ENCODE data around the gene UBE3C. TPM values are rescaled to one million over a fixed set of nuclear protein-coding genes. Genes with fewer than 3 reads are reported as not detected.
"Not testable (repeated sequence)": the region's sequence is repeated elsewhere in the genome, so short reads cannot be mapped to it uniquely, and the experiment has no call there.

The UBE3C gene
- total RNA-seq, 1 donor from 2014 or later = 55.5 TPM

GRCh38 chr7:157126921-157127320 lies 11.8 kb upstream of the UBE3C start:
- no peak for DNase-seq (ENCODE audit: low spot score)
- no peak for ATAC-seq
- intact Hi-C loops (cut with DNase I) = no loop called here

GRCh38 chr7:157129200-157129599 lies 9.5 kb upstream of the UBE3C start:
- intact Hi-C loops (cut with DNase I) = no loop called here
- ATAC-seq (no peak), DNase-seq (ENCODE audit: low spot score) (no peak)

GRCh38 chr7:157129907-157130460 lies 8.7 kb upstream of the UBE3C start:
- DNase-seq (ENCODE audit: low spot score) = no peak
- ATAC-seq = no peak
- intact Hi-C loops (cut with DNase I) = no loop called here

DNA sequence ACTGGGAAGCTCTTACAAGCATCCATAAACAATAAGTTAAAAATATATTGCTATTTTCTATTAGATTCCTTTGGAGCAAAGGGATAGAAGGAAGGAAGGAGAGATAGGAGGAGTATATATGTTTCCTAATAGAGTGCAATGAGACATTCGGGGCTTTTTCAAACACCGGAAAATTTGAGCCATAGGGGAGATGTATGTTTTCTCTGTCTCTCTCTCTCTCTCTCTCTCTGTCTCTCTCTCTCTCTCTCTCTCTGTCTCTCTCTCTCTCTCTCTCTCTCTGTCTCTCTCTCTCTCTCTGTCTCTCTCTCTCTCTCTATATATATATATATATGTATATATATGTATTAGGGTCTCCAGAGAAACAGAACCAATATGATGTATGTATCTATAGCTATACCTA lies 7.9 kb upstream of the UBE3C start:
- intact Hi-C loops (cut with DNase I); ATAC-seq; DNase-seq (ENCODE audit: low spot score): not testable (repeated sequence)

- no peak for ATAC-seq
- intact Hi-C loops (cut with DNase I) = no loop called here
- no peak for DNase-seq (ENCODE audit: low spot score)
Observed at GRCh38 chr7:157132796-157133195, 5.9 kb upstream of the UBE3C start.

GRCh38 chr7:157133304-157133703 lies 5.4 kb upstream of the UBE3C start:
- intact Hi-C loops (cut with DNase I) = no loop called here

GRCh38 chr7:157136372-157136771 lies 2.4 kb upstream of the UBE3C start:
- ATAC-seq (no peak), DNase-seq (ENCODE audit: low spot score) (no peak)
- intact Hi-C loops (cut with DNase I) = no loop called here

More at GRCh38 chr7:157133304-157133703, 5.4 kb upstream of the UBE3C start:
- ATAC-seq (no peak), DNase-seq (ENCODE audit: low spot score) (no peak)

GRCh38 chr7:157138101-157138423 lies 664 bp upstream of the UBE3C start:
- ATAC-seq (no peak), DNase-seq (ENCODE audit: low spot score) (no peak)
- intact Hi-C loops (cut with DNase I) = no loop called here

DNA sequence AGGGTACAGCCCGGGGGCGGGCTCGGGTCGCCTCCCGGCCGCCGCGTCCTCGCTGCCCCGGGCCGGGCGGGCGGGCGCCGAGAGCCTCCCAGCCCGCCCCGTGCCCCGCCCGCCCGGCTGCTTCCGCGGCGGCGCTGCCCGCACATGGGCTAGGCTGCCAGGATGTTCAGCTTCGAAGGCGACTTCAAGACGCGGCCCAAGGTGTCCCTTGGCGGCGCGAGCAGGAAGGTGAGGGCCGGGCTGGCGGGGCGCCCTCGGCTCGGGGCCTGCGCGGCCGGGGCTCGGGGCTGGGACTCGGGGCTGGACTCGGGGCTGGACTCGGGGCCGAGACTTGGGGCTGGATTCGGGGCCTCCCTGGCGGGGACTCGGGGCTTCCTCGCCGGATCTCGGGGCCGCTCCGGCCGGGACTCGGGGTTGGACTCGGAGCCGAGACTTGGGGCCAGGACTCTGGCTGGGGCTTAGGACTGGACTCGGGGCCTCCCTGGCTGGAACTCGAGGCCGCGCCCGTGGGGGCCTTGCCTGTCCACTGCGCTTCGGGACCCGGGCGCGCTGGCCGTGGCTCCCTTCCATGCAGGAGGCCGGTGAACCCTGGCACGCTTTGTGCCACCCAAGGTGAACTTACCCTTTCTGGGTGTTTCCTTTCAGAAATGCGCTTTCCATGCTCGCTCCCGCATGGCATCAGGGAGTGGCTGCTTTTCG lies 534 bp downstream of the UBE3C start:
- intact Hi-C loops (cut with DNase I) = no loop called here
- peak; percentile 72 for DNase-seq (ENCODE audit: low spot score)
- ATAC-seq = no peak

DNA sequence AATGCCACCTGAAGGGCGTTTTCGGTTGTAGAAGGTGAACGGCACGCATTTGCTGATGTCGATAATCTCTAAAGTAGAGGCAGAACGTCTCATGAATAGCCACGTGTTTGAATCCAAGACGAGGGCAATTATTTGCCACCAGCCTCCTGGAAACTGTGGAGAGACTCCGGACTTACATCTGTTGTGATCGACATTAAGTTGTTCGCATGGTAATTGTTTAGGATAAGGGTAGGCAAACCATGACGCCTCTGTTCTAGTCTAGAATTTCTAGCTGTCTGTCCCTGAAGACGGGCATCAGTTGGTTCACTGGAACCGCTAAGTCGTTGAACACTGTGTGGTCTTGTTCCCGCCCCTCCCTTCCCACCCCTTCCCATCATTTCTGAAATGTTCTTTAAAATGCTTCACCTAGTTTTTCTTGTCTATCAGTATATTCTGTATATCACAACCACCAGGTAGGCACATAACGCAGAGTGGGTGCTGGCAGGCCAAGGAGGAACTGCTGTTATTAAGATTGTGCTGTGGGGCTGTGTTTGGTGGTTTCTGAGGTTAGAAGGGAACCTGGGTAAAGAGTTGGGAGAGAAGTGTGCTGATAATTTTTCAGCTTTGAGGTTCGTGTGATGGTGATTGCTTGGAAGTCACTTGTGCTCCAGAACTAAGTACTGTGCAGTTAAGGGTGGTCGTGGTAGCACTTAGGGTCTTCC lies 1.2 kb downstream of the UBE3C start:
- DNase-seq (ENCODE audit: low spot score) (no peak), ATAC-seq (no peak)
- intact Hi-C loops (cut with DNase I) = no loop called here

GRCh38 chr7:157140511-157140905 lies 1.8 kb downstream of the UBE3C start:
- intact Hi-C loops (cut with DNase I) = no loop called here
- DNase-seq (ENCODE audit: low spot score) = no peak
- no peak for ATAC-seq

- DNase-seq (ENCODE audit: low spot score) (no peak), ATAC-seq (no peak)
- intact Hi-C loops (cut with DNase I) = no loop called here
Observed at GRCh38 chr7:157141525-157142060, 2.9 kb downstream of the UBE3C start.

DNA sequence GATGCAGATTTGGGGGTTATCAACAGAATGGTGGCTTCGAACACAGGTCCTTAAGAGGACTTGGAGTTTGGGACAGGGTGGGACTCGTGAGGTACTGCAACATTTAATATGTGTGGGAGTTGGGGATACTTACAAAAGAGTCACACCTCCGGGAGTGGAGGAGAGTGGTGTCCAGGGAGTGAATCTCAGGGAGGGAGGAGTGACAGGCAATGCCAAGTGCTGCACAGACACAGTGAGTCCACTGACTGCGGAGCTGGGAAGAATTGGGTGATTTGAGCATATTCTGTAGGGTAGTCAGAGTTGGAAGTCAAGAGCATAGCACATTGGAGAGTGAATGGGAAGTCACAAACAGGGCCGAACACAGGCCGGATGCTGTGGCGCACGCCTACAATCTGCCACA lies 5.1 kb downstream of the UBE3C start:
- intact Hi-C loops (cut with DNase I) = no loop called here
- DNase-seq (ENCODE audit: low spot score) (no peak), ATAC-seq (no peak)

- intact Hi-C loops (cut with DNase I) = no loop called here
Observed at GRCh38 chr7:157149317-157149716, 10.6 kb downstream of the UBE3C start.

DNA sequence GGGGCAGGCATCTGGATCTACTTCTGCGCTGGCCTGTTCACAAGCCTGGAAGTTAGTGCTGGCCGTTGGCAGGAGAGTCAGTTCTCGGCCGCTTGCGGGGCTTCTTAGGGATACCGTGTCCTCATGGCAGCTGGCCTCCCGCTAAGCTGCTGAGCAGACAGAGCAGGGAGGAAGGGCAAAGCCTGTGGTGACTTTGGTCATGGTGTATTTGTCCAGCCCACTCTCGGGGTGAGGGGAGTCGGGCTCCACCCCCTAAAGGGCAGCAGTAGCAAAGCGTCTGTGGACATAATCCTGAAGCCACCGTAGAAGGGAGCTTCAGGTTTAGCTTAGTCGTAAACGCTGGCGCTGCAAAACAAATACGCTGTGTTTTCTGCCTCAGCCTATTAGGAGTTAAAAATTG lies 12.2 kb downstream of the UBE3C start:
- DNase-seq (ENCODE audit: low spot score) (no peak), ATAC-seq (peak; percentile 50)
- intact Hi-C loops (cut with DNase I) = no loop called here

More at GRCh38 chr7:157149317-157149716, 10.6 kb downstream of the UBE3C start:
- ATAC-seq = no peak
- no peak for DNase-seq (ENCODE audit: low spot score)

- DNase-seq (ENCODE audit: low spot score) = no peak
- ATAC-seq = no peak
- intact Hi-C loops (cut with DNase I) = no loop called here
Observed at GRCh38 chr7:157151626-157152339, 13.1 kb downstream of the UBE3C start.

DNA sequence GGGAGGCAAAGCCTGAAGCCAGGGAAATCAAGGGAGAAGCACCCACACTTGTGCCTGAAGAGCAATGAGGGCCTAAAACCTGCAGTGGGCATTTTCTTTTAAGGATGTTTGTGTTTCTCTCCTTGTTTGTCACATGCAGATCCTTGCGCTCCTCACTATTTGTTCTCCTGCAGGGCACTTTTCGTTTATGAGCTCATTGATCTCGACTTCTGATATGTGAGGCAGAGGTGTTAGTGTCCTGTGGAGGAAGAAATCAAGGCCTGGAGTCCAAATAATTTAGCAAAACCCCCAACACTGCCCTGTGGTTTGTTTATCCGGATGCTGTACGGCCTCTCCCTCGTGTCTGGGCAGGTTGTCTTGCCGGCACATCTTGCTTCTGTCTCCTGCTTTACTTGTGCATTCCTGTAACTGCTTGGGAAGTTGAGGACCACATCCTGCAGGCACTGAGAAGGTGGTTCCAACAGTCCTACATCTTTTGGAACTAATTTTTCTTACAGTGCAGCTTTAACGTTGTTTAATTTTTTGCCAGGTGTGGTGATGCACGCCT lies 13.7 kb downstream of the UBE3C start:
- intact Hi-C loops (cut with DNase I) = no loop called here
- DNase-seq (ENCODE audit: low spot score) (no peak), ATAC-seq (no peak)

DNA sequence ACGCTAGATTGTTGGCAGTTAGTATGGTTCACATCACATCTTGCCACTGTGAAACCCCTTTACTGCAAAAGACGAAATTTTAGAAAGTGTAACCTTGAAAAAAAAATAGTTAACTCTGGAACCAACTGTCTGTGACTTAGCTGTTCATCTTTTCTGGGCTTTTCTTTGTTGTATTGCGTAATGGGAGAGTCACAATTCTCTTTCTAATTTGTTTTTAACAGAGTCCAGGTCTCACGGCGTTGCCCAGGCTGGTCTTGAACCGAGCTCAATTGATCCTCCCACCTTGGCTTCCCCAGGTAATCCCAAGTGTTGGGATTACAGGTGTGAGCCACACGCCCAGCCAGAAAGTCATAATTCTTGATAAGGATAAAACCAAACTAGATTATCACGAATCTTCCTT lies 14.5 kb downstream of the UBE3C start:
- ATAC-seq (no peak), DNase-seq (ENCODE audit: low spot score) (no peak)
- intact Hi-C loops (cut with DNase I) = no loop called here

DNA sequence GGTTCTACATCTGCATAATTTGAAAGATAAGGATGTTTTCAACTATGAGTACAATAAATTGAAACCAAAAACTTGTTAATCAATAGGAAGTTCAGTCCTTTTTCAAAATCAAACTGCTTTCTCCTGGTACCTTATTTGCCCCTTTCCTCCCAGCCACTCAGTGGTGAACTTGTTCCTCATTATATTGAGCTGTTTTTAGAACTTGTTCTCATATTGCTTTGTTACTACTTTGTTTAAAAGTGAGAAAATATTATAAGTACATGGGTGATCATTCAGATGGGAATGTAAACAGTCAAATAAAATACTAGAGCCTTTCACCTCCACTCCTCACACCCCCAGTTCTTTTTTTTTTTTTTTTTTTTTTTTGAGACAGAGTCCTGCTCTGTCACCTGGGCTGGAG lies 17.2 kb downstream of the UBE3C start:
- intact Hi-C loops (cut with DNase I) = no loop called here
- ATAC-seq (no peak), DNase-seq (ENCODE audit: low spot score) (no peak)
